Spleen (tissue), 11 donors: Measurements from ENCODE around the gene DLX2. TPM values are rescaled to one million over a fixed set of nuclear protein-coding genes. Genes with fewer than 3 reads are reported as not detected.
A peak's percentile ranks its signal among the peaks of the same experiment; 100 is the strongest.

Experiments used
- DNase-seq: peaks from one replicate; pipeline ENCODE4 v3.0.0-alpha.2; 2020
- H3K27ac ChIP-seq, 8 donors: fragments of 200-600 bp; sonication (generic) in 7 of 8; 1 replicate in 4 of 8; 2 replicates in 4 of 8; pipeline versions ENCODE4 v1.5.0 to v1.8.0; 2016 to 2021; ENCODE audit warnings: inconsistent platforms in 4 of 8, mild to moderate bottlenecking in 4 of 8, moderate library complexity in 1 of 8
- H3K27me3 ChIP-seq, 7 donors: fragments of 200-600 bp; sonication (generic) in 6 of 7; replicated peaks in 1 of 7; 1 replicate in 4 of 7; 2 replicates in 3 of 7; pipeline versions ENCODE4 v1.5.0 to v1.8.0; 2016 to 2021; ENCODE audit warnings: inconsistent platforms in 3 of 7, mild to moderate bottlenecking in 1 of 7
- H3K36me3 ChIP-seq, 6 donors: fragments of 200-600 bp; sonication (generic) in 5 of 6; 1 replicate in 4 of 6; 2 replicates in 2 of 6; pipeline versions ENCODE4 v1.5.0 to v1.8.0; 2016 to 2021; ENCODE audit warnings: inconsistent platforms in 2 of 6
- H3K4me1 ChIP-seq, 6 donors: fragments of 200-600 bp; sonication (generic) in 5 of 6; 1 replicate in 3 of 6; 2 replicates in 3 of 6; pipeline versions ENCODE4 v1.5.0 to v1.8.0; 2016 to 2021; ENCODE audit warnings: inconsistent platforms in 3 of 6
- H3K4me3 ChIP-seq, 8 donors: fragments of 200-600 bp; sonication (generic) in 7 of 8; 1 replicate in 4 of 8; 2 replicates in 4 of 8; pipeline versions ENCODE4 v1.5.0 to v1.8.0; 2016 to 2021; ENCODE audit warnings: inconsistent platforms in 4 of 8, mild to moderate bottlenecking in 4 of 8, moderate library complexity in 2 of 8
- H3K9me3 ChIP-seq, 8 donors: fragments of 200-600 bp; sonication (generic) in 7 of 8; 1 replicate in 4 of 8; 2 replicates in 4 of 8; pipeline versions ENCODE4 v1.5.0 to v1.8.0; 2016 to 2021; ENCODE audit warnings: inconsistent platforms in 4 of 8
- POLR2A ChIP-seq, 3 donors: fragments of 450-650 bp; IDR thresholded peaks; one replicate each; pipeline ENCODE4 v1.5.1; 2017; ENCODE audit warnings: antibody characterized with exemption in 3 of 3, mild to moderate bottlenecking in 1 of 3
- POLR2AphosphoS5 ChIP-seq, 3 donors: sonication (generic); formaldehyde crosslinking; IDR thresholded peaks; one replicate each; pipeline ENCODE4 v1.5.1; 2017; ENCODE audit warnings: antibody characterized with exemption in 3 of 3
- WGBS, 5 donors: extraction: QIAGEN DNeasy Blood & Tissue Kit in 3 of 5; methylation state at CpG; one replicate each; pipeline versions ENCODE4 v1.1.5 to v1.1.7; 2013 to 2018; 5-methylcytosine and 5-hydroxymethylcytosine counted together
- intact Hi-C: fragments of 100-400 bp; cut with DNase I; formaldehyde crosslinking; loops from one replicate; pipeline ENCODE4 v1.15.0; 2023; ENCODE audit warnings: low total_unique reads
- polyA plus RNA-seq, 3 donors: library from polyadenylated mRNA; stranded (reverse); fragments of 200-250 nt; gene quantifications; one replicate each; pipeline ENCODE4 v1.2.1, GENCODE V29; 2013
- total RNA-seq, 7 donors: library from RNA; depleted of rRNA in 3 of 7; stranded (reverse); fragments of >200 nt in 3 of 7; fragmentation: NEBNext Ultra II Directional in 4 of 7; extraction: Animal tissue kit (Norgen Biotek cat#: 25700) in 4 of 7; gene quantifications; one replicate each; pipeline versions ENCODE4 v1.1.0 to v1.2.1, GENCODE V29; 2016 to 2021
- TF ChIP-seq, protein P1 (sequence below), 11 experiments: fragments of 200-600 bp in 7 of 11; fragments of 450-650 bp in 4 of 11; sonication (generic) in 4 of 11; IDR thresholded peaks in 8 of 11; conservative IDR thresholded peaks in 3 of 11; 1 replicate in 7 of 11; 2 replicates in 4 of 11; pipeline versions ENCODE4 v1.4.0 to v1.8.0; 2016 to 2021; ENCODE audit warnings: antibody characterized with exemption in 11 of 11, inconsistent platforms in 4 of 11, mild to moderate bottlenecking in 1 of 11
- donor health status: healthy with polysubstance abuse.
- donor health status: DM: no; HTN: no; CAD: no; lungs with moderate emphysema.
- donor health status: DM: no; HTN: no; CAD: no.
- donor health status: Bipolar disorder and iron deficiency.
- donor health status: healthy.
- donor health status: DM: no; HTN: no; CAD: no.
- donor health status: DM: yes; HTN: yes; CAD: no.

The DLX2 gene
- total and polyA plus RNA-seq, 10 donors: 0.06 TPM; not detected in 9

- no peaks in the 10 kb centered on the region for H3K36me3 ChIP-seq
- H3K27me3 ChIP-seq: peaks cover 4 to 89% (median 50%) of the 10 kb centered on the region in 7 donors
- WGBS, 5 donors: 31 to 61% (median 46%) methylated on average over 21 to 31 of the region's 31 CpGs
- peaks cover 9 to 34% (median 22%) of the 10 kb centered on the region in 6 donors for H3K4me1 ChIP-seq
- H3K9me3 ChIP-seq: no peaks in the 10 kb centered on the region
- TF ChIP-seq, protein P1, sequence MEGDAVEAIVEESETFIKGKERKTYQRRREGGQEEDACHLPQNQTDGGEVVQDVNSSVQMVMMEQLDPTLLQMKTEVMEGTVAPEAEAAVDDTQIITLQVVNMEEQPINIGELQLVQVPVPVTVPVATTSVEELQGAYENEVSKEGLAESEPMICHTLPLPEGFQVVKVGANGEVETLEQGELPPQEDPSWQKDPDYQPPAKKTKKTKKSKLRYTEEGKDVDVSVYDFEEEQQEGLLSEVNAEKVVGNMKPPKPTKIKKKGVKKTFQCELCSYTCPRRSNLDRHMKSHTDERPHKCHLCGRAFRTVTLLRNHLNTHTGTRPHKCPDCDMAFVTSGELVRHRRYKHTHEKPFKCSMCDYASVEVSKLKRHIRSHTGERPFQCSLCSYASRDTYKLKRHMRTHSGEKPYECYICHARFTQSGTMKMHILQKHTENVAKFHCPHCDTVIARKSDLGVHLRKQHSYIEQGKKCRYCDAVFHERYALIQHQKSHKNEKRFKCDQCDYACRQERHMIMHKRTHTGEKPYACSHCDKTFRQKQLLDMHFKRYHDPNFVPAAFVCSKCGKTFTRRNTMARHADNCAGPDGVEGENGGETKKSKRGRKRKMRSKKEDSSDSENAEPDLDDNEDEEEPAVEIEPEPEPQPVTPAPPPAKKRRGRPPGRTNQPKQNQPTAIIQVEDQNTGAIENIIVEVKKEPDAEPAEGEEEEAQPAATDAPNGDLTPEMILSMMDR (IDR thresholded peaks at IDR 0.05 in 8 of 11, conservative IDR thresholded peaks at IDR 0.05 in 3 of 11): no peak
- TF ChIP-seq POLR2AphosphoS5 (IDR thresholded peaks at IDR 0.05) (no peak), POLR2A (IDR thresholded peaks at IDR 0.05) (no peak)
- no peak overlapping the region for H3K27ac ChIP-seq
- DNase-seq: peak; percentile 72
- no peak overlapping the region for H3K4me3 ChIP-seq
- intact Hi-C loops: loop anchor here (10.0 kb wide), 3 partner anchors 295 to 1135 kb away; no protein-coding TSS in a partner anchor
These were observed 7.5 kb upstream of the DLX2 start for GRCh38 chr2:172109988-172110811.

DNA sequence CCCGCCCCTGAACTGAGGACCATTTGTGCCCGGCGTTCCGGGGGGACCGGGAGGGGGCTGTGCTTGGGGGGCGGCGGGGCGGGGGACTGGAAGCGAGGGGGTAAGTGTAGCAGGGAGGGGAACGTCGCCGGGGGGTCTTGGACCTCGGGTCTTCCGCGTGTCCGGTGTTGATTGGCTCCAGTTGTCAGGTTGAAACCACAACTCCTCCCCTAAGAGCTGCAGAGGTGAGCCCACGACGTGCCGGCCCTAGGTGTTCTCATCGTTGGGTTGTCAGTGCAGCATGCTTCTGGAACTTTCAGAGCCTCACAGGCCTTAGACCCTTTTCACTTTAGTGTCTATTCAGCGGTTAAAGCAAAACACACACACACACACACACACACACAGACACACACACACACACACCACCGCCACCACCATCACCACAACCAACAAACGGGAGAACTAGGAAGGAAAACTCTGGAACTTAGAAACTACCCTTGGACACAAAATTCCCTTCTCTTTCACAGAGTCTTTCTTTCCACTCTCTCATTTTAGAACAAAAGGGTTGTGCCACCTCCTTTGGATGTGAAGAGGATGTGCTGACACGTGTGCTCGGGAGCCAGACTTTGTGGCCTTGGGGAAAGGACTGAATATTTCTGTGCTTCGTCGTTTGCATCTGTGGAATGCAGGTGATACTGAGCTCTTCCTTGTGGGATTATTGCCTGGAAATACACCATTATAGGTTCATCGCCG is 6.7 kb upstream of the DLX2 start:
- H3K4me3 ChIP-seq: no peak overlapping the region
- peaks cover 7 to 90% (median 58%) of the 10 kb centered on the region in 7 donors for H3K27me3 ChIP-seq
- 16 to 26% (median 23%) methylated on average over 28 to 29 of the region's 29 CpGs for WGBS, 5 donors
- DNase-seq: no peak
- H3K27ac ChIP-seq: no peak overlapping the region
- intact Hi-C loops: loop anchor here (10.0 kb wide), 3 partner anchors 295 to 1135 kb away; no protein-coding TSS in a partner anchor
- no peaks in the 10 kb centered on the region for H3K36me3 ChIP-seq
- H3K4me1 ChIP-seq: peaks cover 9 to 34% (median 22%) of the 10 kb centered on the region in 6 donors
- no peak for TF ChIP-seq POLR2A (IDR thresholded peaks at IDR 0.05)
- TF ChIP-seq POLR2AphosphoS5 (IDR thresholded peaks at IDR 0.05): no peak
- TF ChIP-seq, protein P1 (IDR thresholded peaks at IDR 0.05 in 8 of 11, conservative IDR thresholded peaks at IDR 0.05 in 3 of 11): no peak
- H3K9me3 ChIP-seq: no peaks in the 10 kb centered on the region

DNA sequence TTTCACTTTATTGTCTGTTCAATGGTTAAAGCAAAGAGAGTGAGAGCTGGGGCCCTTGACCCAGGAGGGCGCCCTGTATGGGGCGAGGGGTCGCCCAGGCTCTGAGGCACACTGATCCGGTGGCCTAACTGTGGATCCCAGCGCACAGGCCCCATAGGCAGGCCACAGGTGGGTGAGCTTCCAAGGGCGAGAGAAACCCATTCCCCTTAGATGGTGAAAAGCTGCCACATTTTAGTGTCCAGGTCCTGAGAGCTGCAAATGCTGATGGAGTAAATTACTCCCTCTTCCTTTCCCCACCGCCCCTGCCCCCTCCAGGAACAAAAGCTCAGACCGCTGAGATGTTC is 5.9 kb upstream of the DLX2 start:
- H3K27me3 ChIP-seq: peaks cover 7 to 90% (median 66%) of the 10 kb centered on the region in 7 donors
- peaks cover 15 to 42% (median 26%) of the 10 kb centered on the region in 6 donors for H3K4me1 ChIP-seq
- 23 to 48% (median 28%) methylated on average over 7 to 8 of the region's 8 CpGs for WGBS, 5 donors
- TF ChIP-seq POLR2A (IDR thresholded peaks at IDR 0.05): no peak
- TF ChIP-seq POLR2AphosphoS5 (IDR thresholded peaks at IDR 0.05): no peak
- TF ChIP-seq, protein P1 (IDR thresholded peaks at IDR 0.05 in 8 of 11, conservative IDR thresholded peaks at IDR 0.05 in 3 of 11): no peak
- intact Hi-C loops: loop anchor here (10.0 kb wide), 3 partner anchors 294 to 1134 kb away; no protein-coding TSS in a partner anchor
- no peak for DNase-seq
- H3K27ac ChIP-seq: no peak overlapping the region
- no peaks in the 10 kb centered on the region for H3K9me3 ChIP-seq
- no peaks in the 10 kb centered on the region for H3K36me3 ChIP-seq
- no peak overlapping the region for H3K4me3 ChIP-seq
